Left lung (tissue), 10 donors: ENCODE data around the gene HADHA. TPM values are rescaled to one million over a fixed set of nuclear protein-coding genes. Genes with fewer than 3 reads are reported as not detected.

ENCODE experiments used
- ATAC-seq: fragments of 200-7000 bp; cut with Tn5 transposase; one replicate; pipeline ENCODE4 v1.9.1; 2020; ENCODE audit warnings: moderate library complexity
- DNase-seq, 4 donors: peaks; one replicate each; pipeline ENCODE4 v3.0.0-alpha.2; 2013 to 2020
- H3K27ac ChIP-seq, 2 donors: fragments of 200-600 bp; sonication (generic) in 1 of 2; one replicate each; pipeline versions ENCODE4 v1.5.0 to v1.8.0; 2020 to 2021
- H3K27me3 ChIP-seq, 2 donors: fragments of 200-600 bp; sonication (generic) in 1 of 2; one replicate each; pipeline versions ENCODE4 v1.5.0 to v1.8.0; 2020 to 2021
- H3K36me3 ChIP-seq, 2 donors: fragments of 200-600 bp; sonication (generic) in 1 of 2; one replicate each; pipeline versions ENCODE4 v1.5.0 to v1.8.0; 2020 to 2021
- H3K4me1 ChIP-seq, 2 donors: fragments of 200-600 bp; one replicate each; pipeline ENCODE4 v1.8.0; 2021
- H3K4me3 ChIP-seq, 2 donors: fragments of 200-600 bp; sonication (generic) in 1 of 2; one replicate each; pipeline versions ENCODE4 v1.5.0 to v1.8.0; 2020 to 2021; ENCODE audit warnings: mild to moderate bottlenecking in 1 of 2
- H3K9me3 ChIP-seq, 2 donors: fragments of 200-600 bp; sonication (generic) in 1 of 2; one replicate each; pipeline versions ENCODE4 v1.5.0 to v1.8.0; 2020 to 2021
- intact Hi-C, 2 donors: fragments of 100-400 bp; cut with DNase I; formaldehyde crosslinking; loops; one replicate each; pipeline versions ENCODE4 v1.11.2 to v1.14.2; 2022
- polyA plus RNA-seq, 6 donors: library from polyadenylated mRNA; unstranded; fragments of 120-200 nt; gene quantifications; one replicate each; pipeline ENCODE4 v1.2.1, GENCODE V29; 2013; ENCODE audit not compliant: insufficient read length in 6 of 6
- total RNA-seq, 2 donors: library from RNA; stranded (reverse); fragmentation: NEBNext Ultra II Directional; extraction: Animal tissue kit (Norgen Biotek cat#: 25700); gene quantifications; one replicate each; pipeline ENCODE4 v1.2.1, GENCODE V29; 2021
- TF ChIP-seq, protein P1 (sequence below), 2 donors: fragments of 200-600 bp; sonication (generic) in 1 of 2; IDR thresholded peaks; one replicate each; pipeline versions ENCODE4 v1.5.0 to v1.8.0; 2021; ENCODE audit warnings: antibody characterized with exemption in 2 of 2
- donor health status: DM: no; HTN: yes; CAD: no.
- donor health status: DM: no; HTN: no; CAD: no.

Gene HADHA
- total and polyA plus RNA-seq, 8 donors: 126 to 241 (median 198) TPM

- H3K27me3 ChIP-seq: peaks cover 0 to 52% of the 10 kb centered on the region in 2 donors
- DNase-seq: no peak
- TF ChIP-seq, protein P1, sequence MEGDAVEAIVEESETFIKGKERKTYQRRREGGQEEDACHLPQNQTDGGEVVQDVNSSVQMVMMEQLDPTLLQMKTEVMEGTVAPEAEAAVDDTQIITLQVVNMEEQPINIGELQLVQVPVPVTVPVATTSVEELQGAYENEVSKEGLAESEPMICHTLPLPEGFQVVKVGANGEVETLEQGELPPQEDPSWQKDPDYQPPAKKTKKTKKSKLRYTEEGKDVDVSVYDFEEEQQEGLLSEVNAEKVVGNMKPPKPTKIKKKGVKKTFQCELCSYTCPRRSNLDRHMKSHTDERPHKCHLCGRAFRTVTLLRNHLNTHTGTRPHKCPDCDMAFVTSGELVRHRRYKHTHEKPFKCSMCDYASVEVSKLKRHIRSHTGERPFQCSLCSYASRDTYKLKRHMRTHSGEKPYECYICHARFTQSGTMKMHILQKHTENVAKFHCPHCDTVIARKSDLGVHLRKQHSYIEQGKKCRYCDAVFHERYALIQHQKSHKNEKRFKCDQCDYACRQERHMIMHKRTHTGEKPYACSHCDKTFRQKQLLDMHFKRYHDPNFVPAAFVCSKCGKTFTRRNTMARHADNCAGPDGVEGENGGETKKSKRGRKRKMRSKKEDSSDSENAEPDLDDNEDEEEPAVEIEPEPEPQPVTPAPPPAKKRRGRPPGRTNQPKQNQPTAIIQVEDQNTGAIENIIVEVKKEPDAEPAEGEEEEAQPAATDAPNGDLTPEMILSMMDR (IDR thresholded peaks at IDR 0.05): no peak
- no peak overlapping the region for H3K27ac ChIP-seq
- no peaks in the 10 kb centered on the region for H3K36me3 ChIP-seq
- intact Hi-C loops: no loop called here
- H3K4me3 ChIP-seq: no peak overlapping the region
- no peak for ATAC-seq
- H3K9me3 ChIP-seq: no peaks in the 10 kb centered on the region
- H3K4me1 ChIP-seq: peaks cover 0 to 34% of the 10 kb centered on the region in 2 donors
Measured at GRCh38 chr2:26182887-26183630, 61.4 kb downstream of the HADHA start.

DNA sequence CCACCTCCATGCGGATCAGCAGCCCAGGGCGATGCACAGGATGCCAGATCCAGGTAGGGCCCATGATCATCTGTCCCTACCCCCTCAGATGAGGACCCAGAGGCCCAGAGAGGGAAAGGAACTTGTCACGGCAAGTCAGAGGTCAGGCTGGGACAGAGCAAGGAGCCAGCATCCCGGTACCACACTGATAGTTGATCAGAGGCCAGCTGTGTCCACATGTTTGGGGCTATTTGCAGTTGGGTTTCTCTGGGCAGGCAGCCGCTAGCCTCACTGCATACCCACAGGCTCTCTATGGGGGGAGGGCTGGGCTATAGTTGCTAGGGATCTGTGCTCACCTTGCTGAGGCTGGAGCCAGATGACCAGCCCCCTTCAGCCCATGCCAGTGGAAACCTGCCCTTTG is 62.0 kb downstream of the HADHA start:
- H3K27ac ChIP-seq: no peak overlapping the region
- no peak overlapping the region for H3K4me3 ChIP-seq
- no peaks in the 10 kb centered on the region for H3K9me3 ChIP-seq
- TF ChIP-seq, protein P1 (IDR thresholded peaks at IDR 0.05): no peak
- DNase-seq (no peak), ATAC-seq (no peak)
- peaks cover 0 to 34% of the 10 kb centered on the region in 2 donors for H3K4me1 ChIP-seq
- no peaks in the 10 kb centered on the region for H3K36me3 ChIP-seq
- intact Hi-C loops: no loop called here
- peaks cover 0 to 54% of the 10 kb centered on the region in 2 donors for H3K27me3 ChIP-seq

DNA sequence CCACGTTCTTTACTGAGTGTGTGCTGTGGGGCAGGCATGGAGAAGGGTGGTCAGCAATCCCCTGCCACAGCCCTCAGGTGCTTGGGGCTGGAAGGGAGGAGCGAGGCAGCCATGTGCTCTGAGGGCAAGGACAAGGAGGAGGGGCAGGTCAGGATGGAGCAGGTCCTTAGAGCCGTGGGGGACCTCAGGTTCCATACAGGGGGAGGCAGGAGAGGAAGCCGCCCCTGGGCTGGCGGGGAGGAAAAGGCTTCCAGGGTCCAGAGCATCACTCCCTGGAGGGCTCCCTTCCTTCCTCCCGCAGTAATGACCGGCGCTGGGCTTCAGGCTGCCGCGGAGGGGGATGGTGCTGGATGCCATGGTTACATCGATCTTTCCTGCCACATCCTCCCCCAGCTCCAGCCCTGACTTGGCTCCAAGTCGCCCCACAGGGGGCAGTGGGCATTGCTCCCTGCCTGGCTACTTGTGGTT is 65.0 kb downstream of the HADHA start:
- Histone ChIP-seq H3K9me3 (no peaks in the 10 kb centered on the region), H3K36me3 (no peaks in the 10 kb centered on the region), H3K27ac (no peak overlapping the region), H3K4me3 (peak overlapping the region; percentile 36 to 42), H3K27me3 (peaks cover 3 to 62% of the 10 kb centered on the region in 2 donors), H3K4me1 (peaks cover 0 to 16% of the 10 kb centered on the region in 2 donors)
- TF ChIP-seq, protein P1 (IDR thresholded peaks at IDR 0.05): no peak
- no peak for ATAC-seq
- intact Hi-C loops: no loop called here
- DNase-seq: no peak

DNA sequence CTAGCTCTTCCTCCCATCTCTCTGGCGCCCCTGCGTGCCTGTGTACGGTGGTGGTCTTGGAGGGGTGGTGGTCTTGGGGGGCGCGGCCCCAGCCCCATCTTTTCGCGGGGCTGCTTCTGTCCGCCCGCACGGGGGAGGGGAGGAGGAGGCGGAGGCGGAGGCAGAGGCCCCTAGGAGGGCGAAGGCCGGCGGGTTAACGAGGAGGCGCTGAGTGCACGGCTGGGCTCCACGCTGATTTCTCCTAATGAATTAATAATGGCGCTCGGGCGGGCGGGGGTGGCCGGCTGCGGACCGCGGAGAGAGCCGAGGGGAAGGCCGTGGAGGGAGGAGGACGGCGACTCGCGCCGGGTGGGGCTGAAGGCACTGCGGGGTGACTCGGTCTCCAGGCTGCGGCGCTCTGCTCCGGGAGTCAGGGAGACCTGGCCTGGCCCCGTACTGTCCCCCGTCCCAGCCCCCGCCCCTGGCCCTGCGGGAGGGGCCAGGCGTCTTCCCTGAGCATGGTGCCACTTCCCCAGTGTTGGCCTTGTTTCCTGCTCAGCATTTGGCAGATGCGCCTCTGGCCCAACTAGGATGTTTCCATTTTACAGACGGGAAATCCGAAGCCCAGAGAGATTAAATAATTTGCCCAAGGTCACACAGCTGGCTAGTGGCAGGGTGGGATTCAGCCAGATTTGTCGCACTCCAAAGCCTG is 65.5 kb downstream of the HADHA start:
- no peaks in the 10 kb centered on the region for H3K36me3 ChIP-seq
- H3K27ac ChIP-seq: no peak overlapping the region
- no peaks in the 10 kb centered on the region for H3K9me3 ChIP-seq
- peak; percentile 71 for ATAC-seq
- peak overlapping the region; percentile 36 to 42 for H3K4me3 ChIP-seq
- peak in 1 of 4 donors; percentile 86 for DNase-seq
- TF ChIP-seq, protein P1 (IDR thresholded peaks at IDR 0.05): no peak
- H3K27me3 ChIP-seq: peaks cover 9 to 62% of the 10 kb centered on the region in 2 donors
- H3K4me1 ChIP-seq: peaks cover 0 to 17% of the 10 kb centered on the region in 2 donors
- intact Hi-C loops: no loop called here

DNA sequence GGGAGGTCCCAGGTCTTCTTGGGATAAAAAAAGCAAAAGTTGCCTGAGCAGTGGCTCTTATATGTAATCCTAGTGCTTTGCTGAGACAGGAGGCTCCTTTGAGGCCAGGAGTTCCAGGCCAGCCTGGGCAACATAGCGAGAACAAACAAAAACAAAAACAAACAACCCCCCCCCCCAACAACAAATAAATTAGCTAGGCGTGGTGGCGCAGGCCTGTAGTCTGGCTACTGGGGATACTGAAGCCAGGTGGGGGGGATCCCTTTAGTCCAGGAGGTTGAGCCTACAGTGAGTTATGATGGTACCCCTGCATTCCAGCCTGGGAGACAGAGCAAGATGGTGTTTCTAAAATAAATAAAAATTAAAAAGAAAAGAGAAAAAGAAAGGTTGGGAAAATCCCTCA is 66.2 kb downstream of the HADHA start:
- intact Hi-C loops: no loop called here
- TF ChIP-seq, protein P1 (IDR thresholded peaks at IDR 0.05): no peak
- H3K36me3 ChIP-seq: no peaks in the 10 kb centered on the region
- no peaks in the 10 kb centered on the region for H3K9me3 ChIP-seq
- H3K4me3 ChIP-seq: peak overlapping the region in 1 of 2 donors; percentile 42
- no peak for DNase-seq
- no peak for ATAC-seq
- peaks cover 15 to 63% of the 10 kb centered on the region in 2 donors for H3K27me3 ChIP-seq
- H3K27ac ChIP-seq: no peak overlapping the region
- H3K4me1 ChIP-seq: peaks cover 5 to 24% of the 10 kb centered on the region in 2 donors
